ENCODE data around the gene SLC24A3.

GRCh38 chr20:19582782-19583181 lies 370.3 kb downstream of the SLC24A3 start:
- no peak for TF ChIP-seq EZH2 (IDR thresholded peaks at IDR 0.05; ENCODE audit: insufficient read depth, poor library complexity, severe bottlenecking)
- no peak for TF ChIP-seq EZH2phosphoT487 (IDR thresholded peaks at IDR 0.05; ENCODE audit: insufficient read depth, low read depth)
